Measurements from ENCODE around the gene CBFA2T2. TPM values are rescaled to one million over a fixed set of nuclear protein-coding genes. Genes with fewer than 3 reads are reported as not detected.

The CBFA2T2 gene
- total and polyA plus RNA-seq, 12 donors = 5.3 to 16.7 (median 9.4) TPM

- Histone ChIP-seq H3K4me3 (no peak overlapping the region), H3K27ac (no peak overlapping the region), H3K36me3 (replicated peaks in 1 of 2) (no peaks in the 10 kb centered on the region), H3K9me3 (replicated peaks in 1 of 3) (no peaks in the 10 kb centered on the region), H3K4me1 (replicated peaks in 1 of 2) (no peaks in the 10 kb centered on the region), H3K27me3 (no peaks in the 10 kb centered on the region)
- TF ChIP-seq POLR2A (IDR thresholded peaks at IDR 0.05) = no peak
- TF ChIP-seq, protein P1, sequence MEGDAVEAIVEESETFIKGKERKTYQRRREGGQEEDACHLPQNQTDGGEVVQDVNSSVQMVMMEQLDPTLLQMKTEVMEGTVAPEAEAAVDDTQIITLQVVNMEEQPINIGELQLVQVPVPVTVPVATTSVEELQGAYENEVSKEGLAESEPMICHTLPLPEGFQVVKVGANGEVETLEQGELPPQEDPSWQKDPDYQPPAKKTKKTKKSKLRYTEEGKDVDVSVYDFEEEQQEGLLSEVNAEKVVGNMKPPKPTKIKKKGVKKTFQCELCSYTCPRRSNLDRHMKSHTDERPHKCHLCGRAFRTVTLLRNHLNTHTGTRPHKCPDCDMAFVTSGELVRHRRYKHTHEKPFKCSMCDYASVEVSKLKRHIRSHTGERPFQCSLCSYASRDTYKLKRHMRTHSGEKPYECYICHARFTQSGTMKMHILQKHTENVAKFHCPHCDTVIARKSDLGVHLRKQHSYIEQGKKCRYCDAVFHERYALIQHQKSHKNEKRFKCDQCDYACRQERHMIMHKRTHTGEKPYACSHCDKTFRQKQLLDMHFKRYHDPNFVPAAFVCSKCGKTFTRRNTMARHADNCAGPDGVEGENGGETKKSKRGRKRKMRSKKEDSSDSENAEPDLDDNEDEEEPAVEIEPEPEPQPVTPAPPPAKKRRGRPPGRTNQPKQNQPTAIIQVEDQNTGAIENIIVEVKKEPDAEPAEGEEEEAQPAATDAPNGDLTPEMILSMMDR (IDR thresholded peaks at IDR 0.05) = no peak
- intact Hi-C loops (cut with DNase I) = no loop called here
- 59 to 80% (median 71%) methylated on average over 7 to 9 of the region's 9 CpGs for WGBS, 4 donors
- DNase-seq = no peak
These were observed 24.2 kb upstream of the CBFA2T2 start for GRCh38 chr20:33465481-33466302.

- intact Hi-C loops (cut with DNase I) = no loop called here
- Histone ChIP-seq H3K36me3 (replicated peaks in 1 of 2) (no peaks in the 10 kb centered on the region), H3K4me1 (replicated peaks in 1 of 2) (no peaks in the 10 kb centered on the region), H3K27me3 (no peaks in the 10 kb centered on the region), H3K9me3 (replicated peaks in 1 of 3) (no peaks in the 10 kb centered on the region), H3K27ac (no peak overlapping the region), H3K4me3 (no peak overlapping the region)
- WGBS, 4 donors = 80 to 88% (median 85%) methylated on average over 3 of the region's 3 CpGs
- DNase-seq = no peak
- TF ChIP-seq, protein P1 (IDR thresholded peaks at IDR 0.05) = no peak
- no peak for TF ChIP-seq POLR2A (IDR thresholded peaks at IDR 0.05)
These were observed 23.6 kb upstream of the CBFA2T2 start for GRCh38 chr20:33466303-33466646.

GRCh38 chr20:33470457-33470856 is 19.4 kb upstream of the CBFA2T2 start:
- Histone ChIP-seq H3K9me3 (replicated peaks in 1 of 3) (no peaks in the 10 kb centered on the region), H3K4me3 (no peak overlapping the region), H3K4me1 (replicated peaks in 1 of 2) (no peaks in the 10 kb centered on the region), H3K36me3 (replicated peaks in 1 of 2) (no peaks in the 10 kb centered on the region), H3K27ac (no peak overlapping the region), H3K27me3 (no peaks in the 10 kb centered on the region)
- intact Hi-C loops (cut with DNase I) = no loop called here
- no peak for TF ChIP-seq POLR2A (IDR thresholded peaks at IDR 0.05)
- TF ChIP-seq, protein P1 (IDR thresholded peaks at IDR 0.05) = no peak
- 39 to 63% (median 54%) methylated on average over 4 of the region's 4 CpGs for WGBS, 4 donors
- no peak for DNase-seq

DNA sequence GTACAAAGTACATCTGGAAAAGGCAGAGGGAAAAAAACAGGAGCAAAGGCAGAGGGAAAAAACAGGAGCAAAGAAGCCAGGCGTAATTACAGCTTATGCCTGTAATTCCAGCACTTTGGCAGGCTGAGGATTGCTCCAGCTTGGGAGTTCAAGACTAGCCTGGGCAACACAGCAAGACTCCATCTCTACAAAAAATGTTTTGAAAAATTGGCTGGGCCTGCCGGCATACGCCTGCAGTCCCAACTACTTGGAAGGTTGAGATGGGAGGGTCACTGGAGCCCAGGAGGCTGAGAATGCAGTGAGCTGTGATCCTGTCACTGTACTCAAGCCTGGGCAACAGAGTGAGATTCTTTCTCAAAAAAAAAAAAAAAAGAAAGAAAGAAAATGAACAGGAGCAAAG is 19.0 kb upstream of the CBFA2T2 start:
- Histone ChIP-seq H3K9me3 (replicated peaks in 1 of 3) (no peaks in the 10 kb centered on the region), H3K4me1 (replicated peaks in 1 of 2) (no peaks in the 10 kb centered on the region), H3K27me3 (no peaks in the 10 kb centered on the region), H3K36me3 (replicated peaks in 1 of 2) (no peaks in the 10 kb centered on the region), H3K27ac (no peak overlapping the region), H3K4me3 (no peak overlapping the region)
- TF ChIP-seq POLR2A (IDR thresholded peaks at IDR 0.05) = no peak
- TF ChIP-seq, protein P1 (IDR thresholded peaks at IDR 0.05) = no peak
- WGBS, 4 donors = 76 to 91% (median 86%) methylated on average over 3 of the region's 3 CpGs
- intact Hi-C loops (cut with DNase I) = no loop called here
- DNase-seq = no peak
